Mucosa of descending colon (tissue), 3 donors: ENCODE measurements around the gene FRS3. TPM values are rescaled to one million over a fixed set of nuclear protein-coding genes. Genes with fewer than 3 reads are reported as not detected.

Source experiments
- ATAC-seq: fragments of 200-7000 bp; cut with Tn5 transposase; one replicate; pipeline ENCODE4 v1.9.1; 2020; ENCODE audit warnings: mild to moderate bottlenecking, moderate library complexity
- DNase-seq, 3 donors: peaks; one replicate each; pipeline ENCODE4 v3.0.0-alpha.2; 2020
- H3K36me3 ChIP-seq: fragments of 200-600 bp; one replicate; pipeline ENCODE4 v1.8.0; 2021; ENCODE audit warnings: low read depth, mild to moderate bottlenecking
- H3K4me1 ChIP-seq: fragments of 200-600 bp; one replicate; pipeline ENCODE4 v1.8.0; 2021; ENCODE audit warnings: low read depth, mild to moderate bottlenecking
- H3K4me3 ChIP-seq: fragments of 200-600 bp; one replicate; pipeline ENCODE4 v1.8.0; 2021; ENCODE audit warnings: mild to moderate bottlenecking
- H3K9me3 ChIP-seq: fragments of 200-600 bp; one replicate; pipeline ENCODE4 v1.8.0; 2021; ENCODE audit warnings: mild to moderate bottlenecking
- intact Hi-C, 2 donors: fragments of 100-400 bp; cut with DNase I in 1 of 2; cut with micrococcal nuclease in 1 of 2; formaldehyde crosslinking; loops; one replicate each; pipeline versions ENCODE4 v1.11.0 to v1.11.1; 2022; cut with DNase I, micrococcal nuclease
- total RNA-seq, 3 donors: library from RNA; stranded (reverse); fragmentation: NEBNext Ultra II Directional in 2 of 3; extraction: Animal tissue kit (Norgen Biotek cat#: 25700) in 2 of 3; gene quantifications; one replicate each; pipeline versions ENCODE4 v1.2.1 to v1.2.4, GENCODE V29; 2021 to 2023
- TF ChIP-seq, protein P1 (sequence below): fragments of 200-600 bp; IDR thresholded peaks from one replicate; pipeline ENCODE4 v1.8.0; 2022; ENCODE audit warnings: antibody characterized with exemption, mild to moderate bottlenecking
- donor health status: DM: no; HTN: no; CAD: no; lungs with moderate emphysema.
- donor health status: DM: no; HTN: no; CAD: no.
- donor health status: DM: no; HTN: yes; CAD: no.

The FRS3 gene
- total RNA-seq, 3 donors from 2014 or later, result 3.6 to 7.9 (median 4.6) TPM

DNA sequence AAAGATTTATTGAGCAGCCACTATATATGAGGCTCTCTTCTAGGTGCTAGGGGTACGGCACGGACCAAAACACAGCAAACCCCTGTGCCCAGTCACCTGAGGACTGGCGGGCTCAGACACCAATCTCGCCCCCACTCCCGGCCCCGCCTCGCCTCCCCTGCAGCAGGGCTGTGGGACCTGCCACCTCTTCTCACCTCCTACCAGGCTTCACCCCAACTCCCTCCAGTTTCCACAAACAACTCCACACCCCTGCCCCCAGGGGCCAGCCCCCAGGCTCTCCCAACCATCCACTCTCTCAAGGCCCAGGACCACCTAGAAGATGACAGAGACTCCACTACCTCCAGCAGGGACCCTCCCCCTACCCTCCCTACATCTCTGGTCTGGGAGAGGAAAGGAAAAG, 50.7 kb downstream of the FRS3 start:
- Histone ChIP-seq H3K9me3 (no peaks in the 10 kb centered on the region), H3K4me3 (no peak overlapping the region), H3K4me1 (peaks cover 40% of the 10 kb centered on the region), H3K36me3 (no peaks in the 10 kb centered on the region)
- TF ChIP-seq, protein P1, sequence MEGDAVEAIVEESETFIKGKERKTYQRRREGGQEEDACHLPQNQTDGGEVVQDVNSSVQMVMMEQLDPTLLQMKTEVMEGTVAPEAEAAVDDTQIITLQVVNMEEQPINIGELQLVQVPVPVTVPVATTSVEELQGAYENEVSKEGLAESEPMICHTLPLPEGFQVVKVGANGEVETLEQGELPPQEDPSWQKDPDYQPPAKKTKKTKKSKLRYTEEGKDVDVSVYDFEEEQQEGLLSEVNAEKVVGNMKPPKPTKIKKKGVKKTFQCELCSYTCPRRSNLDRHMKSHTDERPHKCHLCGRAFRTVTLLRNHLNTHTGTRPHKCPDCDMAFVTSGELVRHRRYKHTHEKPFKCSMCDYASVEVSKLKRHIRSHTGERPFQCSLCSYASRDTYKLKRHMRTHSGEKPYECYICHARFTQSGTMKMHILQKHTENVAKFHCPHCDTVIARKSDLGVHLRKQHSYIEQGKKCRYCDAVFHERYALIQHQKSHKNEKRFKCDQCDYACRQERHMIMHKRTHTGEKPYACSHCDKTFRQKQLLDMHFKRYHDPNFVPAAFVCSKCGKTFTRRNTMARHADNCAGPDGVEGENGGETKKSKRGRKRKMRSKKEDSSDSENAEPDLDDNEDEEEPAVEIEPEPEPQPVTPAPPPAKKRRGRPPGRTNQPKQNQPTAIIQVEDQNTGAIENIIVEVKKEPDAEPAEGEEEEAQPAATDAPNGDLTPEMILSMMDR, result no peak
- intact Hi-C loops, result no loop called here
- ATAC-seq (no peak), DNase-seq (peak in 2 of 3 donors; percentile 32 to 55)

DNA sequence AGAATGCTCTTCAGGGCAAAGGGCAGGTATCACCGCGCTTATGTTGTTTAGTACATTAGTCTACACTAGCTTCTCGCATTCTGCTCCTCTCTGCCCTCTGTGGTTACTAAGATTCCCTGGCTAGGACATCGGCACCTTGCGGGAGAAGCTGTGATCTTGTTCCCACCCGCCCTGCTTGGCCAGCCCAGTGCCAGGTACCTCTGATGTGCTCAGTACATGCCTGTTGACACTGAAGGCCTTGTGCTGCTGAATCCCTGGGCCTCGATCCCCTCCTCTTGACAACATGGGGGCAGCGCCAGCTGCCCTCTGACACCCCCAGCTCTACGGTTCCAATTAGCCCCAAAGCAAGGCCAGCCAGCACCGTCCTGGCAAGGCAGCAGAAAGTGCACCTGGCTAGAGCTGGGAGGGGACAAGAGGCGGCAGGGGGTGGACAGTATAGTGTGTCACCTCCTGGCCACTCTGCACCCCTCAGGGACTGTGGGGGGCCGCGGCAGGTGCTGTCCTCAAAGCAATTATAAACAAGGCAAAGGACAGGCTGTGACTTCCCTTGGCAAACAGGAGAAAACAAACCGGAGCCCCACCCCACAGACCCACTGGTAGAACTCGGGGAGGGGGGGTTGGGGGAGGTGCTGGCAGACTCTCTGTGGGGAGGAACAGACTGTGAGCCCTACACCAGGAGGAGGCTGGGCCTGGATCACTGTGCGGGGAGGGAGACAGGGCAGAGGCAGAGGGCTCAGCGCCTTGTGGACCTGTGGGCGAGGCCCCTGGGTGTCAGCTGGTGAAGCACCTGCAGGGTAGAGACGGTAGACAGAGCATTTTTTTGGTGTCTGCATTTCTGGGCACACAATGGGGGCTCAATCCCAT, 51.4 kb downstream of the FRS3 start:
- Histone ChIP-seq H3K4me3 (no peak overlapping the region), H3K9me3 (no peaks in the 10 kb centered on the region), H3K36me3 (no peaks in the 10 kb centered on the region), H3K4me1 (peaks cover 36% of the 10 kb centered on the region)
- DNase-seq, result peak; percentile 60 to 83 (median 74)
- peak; percentile 76 for ATAC-seq
- TF ChIP-seq, protein P1, result no peak
- intact Hi-C loops, result no loop called here

- H3K36me3 ChIP-seq, result no peaks in the 10 kb centered on the region
- ATAC-seq, result no peak
- TF ChIP-seq, protein P1, result no peak
Observed at GRCh38 chr6:41727705-41728072, 52.0 kb downstream of the FRS3 start.

GRCh38 chr6:41726876-41727275, 52.8 kb downstream of the FRS3 start:
- ATAC-seq (no peak), DNase-seq (peak in 2 of 3 donors; percentile 26 to 66)
- Histone ChIP-seq H3K4me1 (peaks cover 27% of the 10 kb centered on the region), H3K4me3 (no peak overlapping the region), H3K36me3 (no peaks in the 10 kb centered on the region), H3K9me3 (no peaks in the 10 kb centered on the region)
- TF ChIP-seq, protein P1, result no peak
- intact Hi-C loops, result no loop called here

More at GRCh38 chr6:41727705-41728072, 52.0 kb downstream of the FRS3 start:
- Histone ChIP-seq H3K9me3 (no peaks in the 10 kb centered on the region), H3K4me3 (no peak overlapping the region), H3K4me1 (peaks cover 30% of the 10 kb centered on the region)
- no peak for DNase-seq
- intact Hi-C loops, result no loop called here

- H3K4me3 ChIP-seq, result no peak overlapping the region
- DNase-seq (peak in 2 of 3 donors; percentile 17 to 36), ATAC-seq (no peak)
- no peaks in the 10 kb centered on the region for H3K9me3 ChIP-seq
- H3K4me1 ChIP-seq, result peaks cover 31% of the 10 kb centered on the region
- TF ChIP-seq, protein P1, result no peak
- H3K36me3 ChIP-seq, result no peaks in the 10 kb centered on the region
- intact Hi-C loops, result no loop called here
Observed at GRCh38 chr6:41724586-41725501, 54.9 kb downstream of the FRS3 start.
